ENCODE data around the gene TECPR2. TPM values are rescaled to one million over a fixed set of nuclear protein-coding genes. Genes with fewer than 3 reads are reported as not detected.

The TECPR2 gene
- total and polyA plus RNA-seq, 2 of the 13 experiments (the other 11 are each of a cell fraction or from before 2014, with no cell fraction given): 3.5 to 5.7 TPM

- intact Hi-C loops (cut with micrococcal nuclease; ENCODE audit: unreplicated experiment) (no loop called here), in situ Hi-C loops (cut with HindIII; ENCODE audit: extremely low pct_ligation_motif_present, low pct_unique_long_range_greater_than_20kb) (no loop called here)
- H3K4me2 ChIP-seq (ENCODE audit: low read depth, low read length): no peak overlapping the region
These were observed 17.5 kb upstream of the TECPR2 start for GRCh38 chr14:102345232-102345631.

More at GRCh38 chr14:102345232-102345631, 17.5 kb upstream of the TECPR2 start:
- no peak for TF ChIP-seq ZSCAN22 (CRISPR knock-in tag; IDR thresholded peaks at IDR 0.05)
- TF ChIP-seq ZNF10 (CRISPR knock-in tag; IDR thresholded peaks at IDR 0.05; ENCODE audit: borderline replicate concordance, low read depth): no peak
- no peak for TF ChIP-seq KAT8 (CRISPR knock-in tag; IDR thresholded peaks at IDR 0.05)
- no peak for TF ChIP-seq NFAT5 (CRISPR knock-in tag; IDR thresholded peaks at IDR 0.05)
- TF ChIP-seq ZNF768 (CRISPR knock-in tag; IDR thresholded peaks at IDR 0.05): no peak
- TF ChIP-seq U2AF1 (optimal IDR thresholded peaks at IDR 0.05; ENCODE audit: low read depth, low read length): no peak
- no peak for TF ChIP-seq RARA (CRISPR knock-in tag; IDR thresholded peaks at IDR 0.05)
- TF ChIP-seq ZNF205 (CRISPR knock-in tag; IDR thresholded peaks at IDR 0.05): no peak
- TF ChIP-seq HNF4G (IDR thresholded peaks at IDR 0.05; ENCODE audit: borderline replicate concordance, low read depth, low read length): no peak
- TF ChIP-seq HNF4G (CRISPR knock-in tag; IDR thresholded peaks at IDR 0.05; ENCODE audit: borderline replicate concordance, low read depth): no peak
- TF ChIP-seq HES4 (CRISPR knock-in tag; IDR thresholded peaks at IDR 0.05; ENCODE audit: borderline replicate concordance): no peak
- no peak for TF ChIP-seq HMGA1 (CRISPR knock-in tag; conservative IDR thresholded peaks at IDR 0.05)
- TF ChIP-seq USF2 (IDR thresholded peaks at IDR 0.05; ENCODE audit: low read depth, low read length): no peak
- TF ChIP-seq USF2 (CRISPR knock-in tag; IDR thresholded peaks at IDR 0.05; ENCODE audit: borderline replicate concordance): no peak
- TF ChIP-seq ZFP36L2 (CRISPR knock-in tag; IDR thresholded peaks at IDR 0.05): no peak
- TF ChIP-seq TBL1XR1 (IDR thresholded peaks at IDR 0.05; ENCODE audit: borderline replicate concordance, low read length, partially characterized antibody): no peak
- TF ChIP-seq SIX4 (CRISPR knock-in tag; IDR thresholded peaks at IDR 0.05): no peak
- FAIRE-seq (no peak), DNase-seq (ENCODE audit: low spot score) (no peak), ATAC-seq (no peak)
- ChIA-PET CTCF (ENCODE audit: low intra/inter-chr PET ratio, low total read pairs) (no interaction called here), POLR2A (no interaction called here)
- H3K9me3 ChIP-seq (ENCODE audit: low read length): no peaks in the 10 kb centered on the region
- H3K27me3 ChIP-seq (ENCODE audit: control insufficient read depth in 1 of 2, insufficient read depth in 2 of 2, low read length in 2 of 2): no peaks in the 10 kb centered on the region
- no TSS peak for BruUV-seq (replicated peaks)
- H3K4me3 ChIP-seq (replicated peaks in 1 of 3; ENCODE audit: insufficient read depth in 1 of 3, low read depth in 2 of 3, low read length in 3 of 3): no peak overlapping the region
- H3K4me1 ChIP-seq (ENCODE audit: insufficient read depth, low read length): peaks cover 17% of the 10 kb centered on the region
- H2AFZ ChIP-seq (ENCODE audit: low read length): no peak overlapping the region
- no peaks in the 10 kb centered on the region for H3K79me2 ChIP-seq (ENCODE audit: insufficient read depth, low read length)
- no peaks in the 10 kb centered on the region for H4K20me1 ChIP-seq (ENCODE audit: insufficient read depth, low read length)
- H3K9ac ChIP-seq (ENCODE audit: insufficient read depth, low read depth, low read length): no peak overlapping the region
- H3K36me3 ChIP-seq (replicated peaks in 1 of 2; ENCODE audit: control insufficient read depth in 1 of 2, insufficient read depth in 2 of 2, low read length in 2 of 2): peaks cover 14 to 35% of the 10 kb centered on the region in 2 experiments
- peak overlapping the region; percentile 62 for H3K27ac ChIP-seq (ENCODE audit: extremely low read length, insufficient read depth, low read length)
- WGBS (ENCODE audit: low lambda C conversion rate): 93% methylated on average over 3 of the region's 3 CpGs
